Endothelial cell of umbilical vein (primary cell): ENCODE data around the gene KCP. TPM values are rescaled to one million over a fixed set of nuclear protein-coding genes. Genes with fewer than 3 reads are reported as not detected.
A peak's percentile ranks its signal among the peaks of the same experiment; 100 is the strongest.

Source experiments
- BruUV-seq: library from RNA; stranded (reverse); fragments of 400-500 nt; replicated peaks from 2 replicates; lab custom pipeline; 2021; lab: Mats Ljungman, UMichigan
- CTCF ChIA-PET: fragments of 300-600, 350-600 bp; sonication (Branson Sonifier 250); formaldehyde crosslinking; loops from one replicate; lab custom pipeline; 2021; ENCODE audit warnings: antibody characterized with exemption, inconsistent platforms; lab: Charles Lee
- POLR2A ChIA-PET: fragments of 300-600, 350-600 bp; sonication (Branson Sonifier 250); formaldehyde crosslinking; loops from one replicate; lab custom pipeline; 2021; ENCODE audit warnings: antibody characterized with exemption, inconsistent platforms; lab: Charles Lee
- DNase-seq: peaks from one replicate; pipeline ENCODE4 v3.0.0-alpha.2; 2011; ENCODE audit warnings: low read depth, low spot score
- FAIRE-seq: peaks from 2 replicates; lab custom pipeline; 2011; peaks lifted over from hg19 to GRCh38; lab: Jason Lieb, UNC
- H2AFZ ChIP-seq: 2 replicates; pipeline ENCODE4 v1.6.0; 2012; ENCODE audit warnings: low read depth, low read length, control low read depth, inconsistent platforms
- H3K27ac ChIP-seq: 2 replicates; pipeline ENCODE4 v1.5.1; 2011; ENCODE audit warnings: low read depth, mild to moderate bottlenecking, control low read depth, low read length, moderate library complexity; ENCODE audit not compliant: insufficient read depth
- H3K27me3 ChIP-seq, 2 experiments: 2 replicates each; pipeline versions ENCODE4 v1.6.0 to v1.6.1; 2011; ENCODE audit warnings: low read length in 2 of 2, mixed read lengths in 1 of 2; ENCODE audit not compliant: control insufficient read depth in 2 of 2, insufficient read depth in 2 of 2
- H3K36me3 ChIP-seq, 2 experiments: 2 replicates in 1 of 2; 3 replicates in 1 of 2; pipeline ENCODE4 v1.5.1; 2011; ENCODE audit warnings: low read length in 2 of 2, mild to moderate bottlenecking in 1 of 2, moderate library complexity in 1 of 2; ENCODE audit not compliant: control insufficient read depth in 2 of 2, insufficient read depth in 2 of 2; ENCODE audit errors: extremely low read depth in 1 of 2
- H3K4me1 ChIP-seq: 3 replicates; pipeline ENCODE4 v1.5.1; 2011; ENCODE audit warnings: mild to moderate bottlenecking, low read length; ENCODE audit not compliant: control insufficient read depth, insufficient read depth; ENCODE audit errors: extremely low read depth
- H3K4me2 ChIP-seq: 2 replicates; pipeline ENCODE4 v1.6.1; 2011; ENCODE audit warnings: low read length, control low read depth, mixed read lengths; ENCODE audit not compliant: insufficient read depth
- H3K4me3 ChIP-seq, 3 experiments: fragments of 200-600 bp in 1 of 3; sonication (generic), shearing (Covaris generic) in 1 of 3; replicated peaks in 1 of 3; 2 replicates each; pipeline ENCODE4 v1.5.1; 2011 to 2016; ENCODE audit warnings: control low read depth in 3 of 3, low read length in 3 of 3, mild to moderate bottlenecking in 2 of 3, inconsistent platforms in 1 of 3, low read depth in 1 of 3, moderate library complexity in 1 of 3; ENCODE audit not compliant: insufficient read depth in 1 of 3
- H3K79me2 ChIP-seq: 2 replicates; pipeline ENCODE4 v1.6.0; 2012; ENCODE audit warnings: low read length, inconsistent platforms; ENCODE audit not compliant: control insufficient read depth, insufficient read depth
- H3K9ac ChIP-seq: replicated peaks from 2 replicates; pipeline ENCODE3; 2011; ENCODE audit warnings: low read length, control low read depth; ENCODE audit not compliant: insufficient read depth; ENCODE audit errors: extremely low read depth
- H3K9me1 ChIP-seq: replicated peaks from 3 replicates; pipeline ENCODE4 v1.6.0; 2011; ENCODE audit warnings: mild to moderate bottlenecking, low read length; ENCODE audit not compliant: control insufficient read depth, insufficient read depth; ENCODE audit errors: extremely low read depth
- H3K9me3 ChIP-seq: replicated peaks from 2 replicates; pipeline ENCODE4 v1.5.1; 2012; ENCODE audit warnings: low read length, inconsistent platforms; ENCODE audit not compliant: control insufficient read depth, insufficient read depth
- H4K20me1 ChIP-seq: replicated peaks from 2 replicates; pipeline ENCODE3; 2011; ENCODE audit warnings: mild to moderate bottlenecking, low read length; ENCODE audit not compliant: control insufficient read depth, insufficient read depth; ENCODE audit errors: extremely low read depth
- CTCF ChIP-seq, 2 donors: IDR thresholded peaks; 1 replicate in 1 of 2; 2 replicates in 1 of 2; pipeline ENCODE4 v1.5.1; 2011; ENCODE audit warnings: low read length in 2 of 2, mild to moderate bottlenecking in 2 of 2, moderate library complexity in 2 of 2, control low read depth in 1 of 2, inconsistent platforms in 1 of 2, low read depth in 1 of 2; ENCODE audit not compliant: insufficient read depth in 1 of 2; ENCODE audit errors: extremely low read depth in 1 of 2
- EZH2 ChIP-seq: IDR thresholded peaks from 2 replicates; pipeline ENCODE4 v1.6.1; 2012; ENCODE audit warnings: borderline replicate concordance, low read depth, mild to moderate bottlenecking, moderate library complexity, low read length, inconsistent platforms; ENCODE audit not compliant: severe bottlenecking
- FOS ChIP-seq: IDR thresholded peaks from 2 replicates; pipeline ENCODE4 v1.6.1; 2011; ENCODE audit warnings: mild to moderate bottlenecking, low read length, moderate library complexity, borderline replicate concordance; ENCODE audit not compliant: insufficient read depth
- GATA2 ChIP-seq: IDR thresholded peaks from 2 replicates; pipeline ENCODE4 v1.7.0; 2011; ENCODE audit warnings: low read depth, mild to moderate bottlenecking, moderate library complexity, mixed read lengths, low read length; ENCODE audit not compliant: insufficient read length, insufficient read depth
- JUN ChIP-seq: IDR thresholded peaks from 2 replicates; pipeline ENCODE4 v1.6.1; 2011; ENCODE audit warnings: borderline replicate concordance, low read depth; ENCODE audit not compliant: insufficient read length, insufficient read depth
- MYC ChIP-seq: IDR thresholded peaks from one replicate; pipeline ENCODE4 v1.6.1; 2011; ENCODE audit warnings: mild to moderate bottlenecking, low read depth, low read length
- POLR2A ChIP-seq: IDR thresholded peaks from 2 replicates; pipeline ENCODE4 v1.6.1; 2012; ENCODE audit warnings: low read depth, mild to moderate bottlenecking, control low read depth, low read length
- POLR2AphosphoS5 ChIP-seq: IDR thresholded peaks from 2 replicates; pipeline ENCODE4 v1.6.1; 2012; ENCODE audit warnings: low read depth, mild to moderate bottlenecking, control low read depth, low read length, moderate library complexity; ENCODE audit not compliant: insufficient read depth
- dilution Hi-C: fragments of 300-500 bp; cut with MboI; formaldehyde crosslinking; loops from one replicate; pipeline ENCODE4 v1.15.0; 2019; ENCODE audit warnings: low sequenced_read_pairs; ENCODE audit not compliant: extremely low pct_ligation_motif_present
- intact Hi-C: fragments of 100-400 bp; cut with micrococcal nuclease; formaldehyde crosslinking; loops from one replicate; pipeline ENCODE4 v1.10.0; 2022
- polyA plus RNA-seq, 4 experiments: library from polyadenylated mRNA; depleted of rRNA in 3 of 4; stranded (reverse) in 3 of 4; unstranded in 1 of 4; fragments of >200 nt; gene quantifications; 2 replicates each; pipeline versions ENCODE4 v1.2.1 to v1.2.3, GENCODE V29; 2011 to 2012; ENCODE audit warnings: missing spikeins in 1 of 4
- total RNA-seq: library from RNA; stranded (reverse); gene quantifications from 2 replicates; pipeline ENCODE4 v1.2.3, GENCODE V29; 2021
- TF ChIP-seq, protein P1 (sequence below): IDR thresholded peaks from 2 replicates; pipeline ENCODE4 v1.6.1; 2011; ENCODE audit not compliant: insufficient read depth, insufficient read length

Gene KCP
- total and polyA plus RNA-seq, 2 donors (not counting 3 experiments of a cell fraction or from before 2014, with no cell fraction given), result not detected

DNA sequence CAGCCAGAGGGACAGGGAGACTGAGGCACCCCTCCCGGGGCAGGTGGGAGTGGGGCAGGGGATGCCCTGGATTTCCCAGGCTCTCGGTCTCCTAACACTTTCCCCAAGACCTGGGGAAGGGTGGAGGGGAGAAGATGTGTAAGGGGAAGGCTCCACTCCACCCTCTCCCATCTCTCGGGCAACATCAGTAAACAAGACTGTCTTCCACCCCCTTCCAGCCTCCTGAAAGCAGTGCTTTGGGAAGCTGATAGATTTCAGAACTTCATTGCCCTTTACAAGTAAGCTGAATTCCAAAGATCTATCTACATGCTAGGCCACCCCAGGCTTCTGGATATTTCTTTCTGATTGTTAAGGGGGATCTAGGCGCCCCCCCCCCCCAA lies 76.6 kb downstream of the KCP start:
- BruUV-seq, result no TSS peak
- dilution Hi-C loops, result no loop called here
- H3K9me1 ChIP-seq, result no peaks in the 10 kb centered on the region
- FAIRE-seq (peak; percentile 46), DNase-seq (no peak)
- H3K27ac ChIP-seq, result peak overlapping the region; percentile 85
- no peak overlapping the region for H3K4me3 ChIP-seq
- intact Hi-C loops, result loop anchor here (1.0 to 2.0 kb wide), 2 partner anchors 28 to 43 kb away; partner anchors contain the start of genes ATP6V1F and CCDC136
- H2AFZ ChIP-seq, result no peak overlapping the region
- H3K79me2 ChIP-seq, result peaks cover 29% of the 10 kb centered on the region
- POLR2A ChIA-PET, result interaction anchor here (1.4 kb wide), 1 partner anchor 8 kb away, joined by 4 read pairs; no protein-coding TSS in a partner anchor
- H3K9ac ChIP-seq, result peak overlapping the region; percentile 28
- peak overlapping the region; percentile 36 for H3K4me2 ChIP-seq
- TF ChIP-seq CTCF (IDR thresholded peaks at IDR 0.05; ENCODE audit: extremely low read depth in 1 of 2, insufficient read depth in 1 of 2, low read depth in 1 of 2, low read length in 2 of 2) (no peak), GATA2 (no peak), EZH2 (no peak), POLR2AphosphoS5 (no peak), FOS (no peak), POLR2A (no peak), MYC (no peak), JUN (no peak)
- TF ChIP-seq, protein P1, sequence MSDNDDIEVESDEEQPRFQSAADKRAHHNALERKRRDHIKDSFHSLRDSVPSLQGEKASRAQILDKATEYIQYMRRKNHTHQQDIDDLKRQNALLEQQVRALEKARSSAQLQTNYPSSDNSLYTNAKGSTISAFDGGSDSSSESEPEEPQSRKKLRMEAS, result no peak
- H3K4me1 ChIP-seq, result peaks cover 39% of the 10 kb centered on the region
- H4K20me1 ChIP-seq, result no peaks in the 10 kb centered on the region
- no peaks in the 10 kb centered on the region for H3K9me3 ChIP-seq
- no peaks in the 10 kb centered on the region for H3K27me3 ChIP-seq
- H3K36me3 ChIP-seq, result peaks cover 7 to 35% of the 10 kb centered on the region in 2 experiments
- CTCF ChIA-PET, result interaction anchor here (0.6 to 4.3 kb wide), 8 partner anchors 9 to 225 kb away, joined by 3 to 48 read pairs (median 5); no protein-coding TSS in a partner anchor
